IPS-18c (cell line): ENCODE measurements around the gene NT5C.
"Not testable (repeated sequence)": the region's sequence is repeated elsewhere in the genome, so short reads cannot be mapped to it uniquely, and the experiment has no call there.

Experiments
- H3K4me3 ChIP-seq: 2 replicates; pipeline ENCODE4 v1.7.0; 2013; ENCODE audit warnings: low read depth, mild to moderate bottlenecking, low read length, moderate library complexity; ENCODE audit not compliant: insufficient read depth
- H3K9me3 ChIP-seq: one replicate; pipeline ENCODE4 v1.6.1; 2013; ENCODE audit warnings: mild to moderate bottlenecking, low read length, moderate library complexity; ENCODE audit not compliant: control insufficient read depth, insufficient read depth

Gene NT5C

GRCh38 chr17:75131278-75132017, at the start of gene NT5C:
Gene NT5C, minus strand, starts transcription at chr17:75131742. Its CDS starts 35 bp downstream, at chr17:75131707.
- H3K9me3 ChIP-seq = no peaks in the 10 kb centered on the region
- H3K4me3 ChIP-seq = peak within 1 kb of the TSS; percentile 81

DNA sequence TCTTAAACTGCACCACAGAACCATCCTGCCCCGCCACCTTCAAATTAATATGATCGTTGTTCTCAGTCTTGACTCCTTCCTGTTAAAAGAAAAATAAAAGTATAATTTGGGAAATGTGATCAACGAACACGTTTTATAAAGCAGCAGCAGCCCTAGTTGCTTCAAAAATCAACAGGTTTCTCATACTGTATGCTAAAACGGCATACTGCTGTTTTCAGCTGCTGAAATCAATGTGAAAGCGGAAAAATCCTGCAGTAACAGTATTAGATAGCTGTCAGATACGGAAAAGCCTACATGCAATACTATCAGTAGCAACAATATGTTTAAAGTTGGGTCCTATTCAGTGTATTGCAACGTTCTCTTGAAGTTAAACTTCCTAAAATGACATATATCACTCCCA, 49.6 kb upstream of the NT5C start:
- Histone ChIP-seq H3K4me3 (peak overlapping the region; percentile 96), H3K9me3 (no peaks in the 10 kb centered on the region)

GRCh38 chr17:75178453-75178852, 46.9 kb upstream of the NT5C start:
- H3K9me3 ChIP-seq = no peaks in the 10 kb centered on the region
- no peak overlapping the region for H3K4me3 ChIP-seq

- no peak overlapping the region for H3K4me3 ChIP-seq
- no peaks in the 10 kb centered on the region for H3K9me3 ChIP-seq
These were observed 45.1 kb upstream of the NT5C start for GRCh38 chr17:75176625-75177024.

GRCh38 chr17:75174996-75175395, 43.5 kb upstream of the NT5C start:
- Histone ChIP-seq H3K4me3 (no peak overlapping the region), H3K9me3 (no peaks in the 10 kb centered on the region)

DNA sequence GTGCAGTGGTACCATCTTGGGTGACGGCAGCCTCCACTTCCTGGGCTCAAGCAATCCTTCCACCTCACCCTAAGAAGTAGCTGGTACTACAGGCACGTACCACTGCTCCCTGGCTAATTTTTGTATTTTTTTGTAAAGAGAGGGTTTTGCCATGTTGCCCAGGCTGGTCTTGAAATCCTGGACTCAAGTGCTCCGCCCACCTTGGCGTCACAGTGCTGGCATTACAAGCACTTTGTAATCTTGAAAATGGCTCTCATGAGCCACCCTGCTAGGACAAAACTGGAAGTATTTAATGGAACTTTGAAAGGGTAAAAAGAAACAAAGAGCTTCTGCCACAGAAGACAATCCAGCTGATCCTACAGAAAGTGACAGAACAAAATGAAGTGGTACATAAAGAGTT, 42.0 kb upstream of the NT5C start:
- Histone ChIP-seq H3K9me3 (no peaks in the 10 kb centered on the region), H3K4me3 (no peak overlapping the region)

DNA sequence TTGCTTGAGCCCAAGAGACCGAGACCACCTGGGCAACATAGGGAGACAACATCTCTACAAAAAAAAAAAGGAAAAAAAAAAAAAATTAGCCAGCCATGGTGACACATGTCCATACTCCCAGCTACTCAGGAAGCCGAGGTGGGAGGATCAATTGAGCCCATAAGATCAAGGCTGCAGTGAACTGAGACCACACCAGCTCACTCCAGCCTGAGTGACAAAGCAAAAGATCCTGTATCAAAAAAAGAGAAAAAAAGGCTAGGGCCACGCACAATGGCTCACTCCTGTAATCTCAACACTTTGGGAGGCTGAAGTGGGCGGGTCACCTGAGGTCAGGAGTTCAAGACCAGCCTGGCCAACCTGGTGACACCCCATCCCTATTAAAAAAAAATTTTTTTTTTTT, 37.5 kb upstream of the NT5C start:
- Histone ChIP-seq H3K9me3 (no peaks in the 10 kb centered on the region), H3K4me3 (no peak overlapping the region)

GRCh38 chr17:75164606-75165005, 33.1 kb upstream of the NT5C start:
- H3K4me3 ChIP-seq, H3K9me3 ChIP-seq: not testable (repeated sequence)

DNA sequence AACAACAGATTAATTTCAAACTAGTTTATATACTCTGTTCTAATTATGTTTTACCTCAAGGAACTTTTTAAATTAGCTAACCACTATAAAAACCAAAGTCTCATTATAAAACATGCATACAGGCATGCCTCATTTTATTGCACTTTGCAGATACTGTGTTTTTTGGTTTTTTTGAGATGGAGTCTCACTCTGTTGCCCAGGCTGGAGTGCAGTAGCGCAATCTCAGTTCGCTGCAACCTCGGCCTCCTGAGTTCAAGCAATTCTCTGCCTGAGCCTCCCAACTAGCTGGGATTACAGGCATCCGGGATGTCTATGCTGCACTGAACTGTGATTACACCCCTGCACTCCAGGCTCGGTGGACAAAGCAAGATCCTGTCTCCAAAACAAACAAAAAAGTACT, 31.5 kb upstream of the NT5C start:
- Histone ChIP-seq H3K4me3 (no peak overlapping the region), H3K9me3 (no peaks in the 10 kb centered on the region)

- Histone ChIP-seq H3K4me3 (no peak overlapping the region), H3K9me3 (no peaks in the 10 kb centered on the region)
These were observed 28.7 kb upstream of the NT5C start for GRCh38 chr17:75160211-75160610.

DNA sequence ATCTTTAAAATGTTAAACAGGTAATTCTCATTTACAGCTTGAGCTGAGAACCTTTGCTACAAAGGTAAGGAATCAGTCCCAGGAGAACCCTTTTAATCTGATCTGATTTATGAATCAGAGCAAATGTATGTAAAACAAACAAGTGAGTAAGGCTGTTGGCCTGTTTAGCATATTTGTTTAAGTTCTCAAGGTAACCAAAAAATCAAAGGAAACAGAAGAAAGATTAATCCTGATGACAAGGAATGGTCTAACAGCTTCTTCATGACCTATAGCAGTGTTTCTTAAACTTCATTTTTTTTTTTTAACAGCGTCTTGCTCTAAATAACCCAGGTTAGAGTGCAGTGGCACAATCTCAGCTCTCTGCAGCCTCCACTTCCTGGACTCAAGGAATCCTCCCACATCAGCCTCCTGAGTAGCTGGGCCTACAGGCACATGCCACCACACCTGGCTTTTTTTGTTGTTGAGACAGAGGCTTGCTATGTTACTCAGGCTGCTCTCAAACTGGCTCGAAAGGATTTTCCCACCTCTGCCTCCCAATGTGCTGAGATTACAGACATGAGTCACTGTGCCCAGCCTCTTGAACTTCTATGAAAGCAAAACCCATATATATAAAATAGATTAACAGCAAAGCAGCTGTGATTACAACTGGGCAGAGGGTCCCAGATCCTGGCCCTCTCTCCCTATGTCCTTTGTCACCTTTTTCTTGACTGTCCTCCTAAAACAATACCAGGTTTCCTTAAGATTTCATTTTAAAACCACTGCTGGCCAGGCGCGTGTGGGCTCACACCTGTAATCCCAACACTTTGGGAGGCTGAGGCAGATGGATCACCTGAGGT, 27.9 kb upstream of the NT5C start:
- Histone ChIP-seq H3K9me3 (no peaks in the 10 kb centered on the region), H3K4me3 (no peak overlapping the region)

DNA sequence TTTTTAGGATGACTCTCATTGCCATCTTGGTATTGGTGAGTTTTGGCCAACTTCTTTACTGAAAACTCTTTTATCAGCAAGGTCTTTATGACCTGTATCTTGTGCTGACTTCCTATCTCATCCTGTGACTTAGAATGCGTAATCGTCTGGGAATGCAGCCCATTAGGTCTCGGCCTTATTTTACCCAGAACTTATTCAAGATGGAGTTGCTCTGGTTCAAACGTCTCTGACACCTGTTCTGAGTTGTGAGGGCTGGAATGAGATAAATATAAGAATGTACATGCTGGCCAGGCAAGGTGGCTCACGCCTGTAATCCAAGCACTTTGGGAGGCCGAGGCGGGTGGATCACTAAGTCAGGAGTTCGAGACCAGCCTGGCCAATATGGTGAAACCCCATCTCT, 26.9 kb upstream of the NT5C start:
- not testable (repeated sequence) for H3K9me3 ChIP-seq, H3K4me3 ChIP-seq

- H3K4me3 ChIP-seq = peak overlapping the region; percentile 9
- H3K9me3 ChIP-seq = no peaks in the 10 kb centered on the region
These were observed 23.7 kb upstream of the NT5C start for GRCh38 chr17:75155191-75155601.

DNA sequence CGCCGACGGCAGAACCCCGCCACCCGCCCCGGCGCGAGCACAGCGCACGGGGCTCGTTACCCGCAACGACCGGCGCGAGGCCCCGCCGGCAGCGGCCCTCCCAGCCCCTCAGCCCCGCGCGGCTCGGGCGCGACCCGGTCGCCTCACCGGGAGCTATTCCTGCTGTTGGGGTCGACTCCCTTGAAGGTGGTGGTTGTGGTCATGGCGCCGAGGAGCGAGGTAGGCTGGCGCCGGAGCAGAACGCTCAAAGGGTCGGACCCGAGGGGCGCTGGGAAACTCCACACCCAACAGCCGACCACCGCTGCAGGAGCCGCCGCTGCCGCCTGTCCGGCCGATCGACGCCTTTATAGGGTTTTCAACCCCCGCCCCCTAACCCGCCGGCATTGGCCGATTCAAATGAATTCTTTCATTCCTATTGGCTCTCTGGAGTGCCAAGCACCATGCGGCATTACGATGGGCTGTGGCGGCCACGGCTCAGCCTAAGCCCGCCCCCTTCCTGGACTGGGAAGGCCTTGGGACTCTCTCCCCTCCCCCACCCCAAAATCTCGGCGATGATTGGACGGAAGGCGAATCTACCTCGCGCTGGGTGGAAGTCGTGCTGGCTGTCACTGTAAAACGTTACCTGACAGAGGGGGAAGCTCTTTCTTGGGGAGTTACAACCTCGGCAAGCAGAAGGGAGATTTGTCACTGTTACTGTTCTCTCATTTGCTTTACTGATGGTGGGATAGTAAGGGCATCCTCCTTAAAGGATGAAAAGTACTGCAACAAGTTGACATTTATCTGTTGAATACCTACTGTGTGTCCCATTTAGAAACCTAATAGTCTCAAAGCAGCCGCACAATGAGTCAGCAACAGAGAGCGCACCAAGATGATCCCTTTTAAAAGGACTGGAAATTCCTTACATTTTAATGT, 22.9 kb upstream of the NT5C start, which contains the start of gene JPT1:
Gene JPT1, minus strand, starts transcription at position 318 of the 912 bp plus-strand sequence. Its CDS starts 115 bp downstream, at position 203.
- H3K9me3 ChIP-seq = no peaks in the 10 kb centered on the region
- peak within 1 kb of the TSS; percentile 98 for H3K4me3 ChIP-seq

- H3K4me3 ChIP-seq = peak overlapping the region; percentile 98
- H3K9me3 ChIP-seq = no peaks in the 10 kb centered on the region
These were observed 22.2 kb upstream of the NT5C start for GRCh38 chr17:75153780-75154194.

DNA sequence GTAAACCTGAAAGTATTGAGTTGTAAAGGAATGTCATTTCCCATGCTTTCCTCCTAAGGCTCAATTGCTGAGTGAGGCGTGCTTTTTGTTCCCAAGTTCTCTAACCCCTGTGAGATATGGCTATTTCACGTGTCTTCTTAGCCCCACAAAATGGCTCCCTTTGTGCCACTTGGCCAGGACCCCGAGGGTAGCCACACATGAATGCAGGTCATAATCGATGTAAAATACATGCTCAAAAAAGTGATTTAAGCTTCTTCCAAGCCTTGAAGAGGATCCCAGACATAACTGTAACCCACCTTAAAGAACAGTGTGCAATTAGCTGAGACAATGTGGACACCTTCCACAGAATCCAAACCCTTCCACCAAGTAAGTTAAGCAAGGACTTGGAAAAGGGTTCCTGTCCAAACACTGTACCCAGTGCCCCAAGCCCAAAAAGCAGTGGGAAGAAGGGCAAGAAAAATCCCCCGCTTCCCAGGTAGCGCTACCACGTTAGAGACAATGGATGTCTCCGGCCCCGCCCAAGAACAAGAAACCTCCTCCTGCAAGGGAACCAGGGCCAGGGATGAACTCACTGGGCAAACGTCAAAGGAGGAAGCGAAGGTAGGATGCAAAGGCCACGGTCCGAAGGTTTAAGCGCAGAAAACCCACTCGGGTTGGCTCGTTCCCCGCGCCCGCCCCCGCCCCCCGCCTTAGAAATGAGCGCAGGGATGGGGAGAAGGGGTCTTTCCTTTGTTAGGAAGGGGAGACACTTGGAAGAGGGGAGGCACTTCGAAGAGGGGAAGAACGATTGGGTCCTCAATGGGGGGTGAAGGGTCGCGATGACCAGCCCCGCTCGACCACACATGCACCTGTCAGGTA, 21.6 kb upstream of the NT5C start:
- Histone ChIP-seq H3K9me3 (no peaks in the 10 kb centered on the region), H3K4me3 (peak overlapping the region; percentile 98)
